Astrocyte (in vitro differentiated cells and primary cell): ENCODE results near the gene RIMBP2. TPM values are rescaled to one million over a fixed set of nuclear protein-coding genes. Genes with fewer than 3 reads are reported as not detected.

Source experiments
- DNase-seq: peaks from one replicate; pipeline ENCODE4 v3.0.0-alpha.2; 2010; ENCODE audit warnings: low read depth
- FAIRE-seq: peaks from 2 replicates; lab custom pipeline; 2011; peaks lifted over from hg19 to GRCh38; lab: Jason Lieb, UNC
- H2AFZ ChIP-seq: 2 replicates; pipeline ENCODE4 v1.6.0; 2012; ENCODE audit warnings: low read depth, low read length, inconsistent platforms
- H3K27ac ChIP-seq: 2 replicates; pipeline ENCODE4 v1.5.1; 2011; ENCODE audit warnings: low read depth, low read length, inconsistent platforms
- H3K27me3 ChIP-seq: 2 replicates; pipeline ENCODE4 v1.6.0; 2011; ENCODE audit warnings: low read length, inconsistent platforms; ENCODE audit not compliant: insufficient read depth
- H3K36me3 ChIP-seq: 2 replicates; pipeline ENCODE4 v1.5.1; 2011; ENCODE audit warnings: low read length, inconsistent platforms; ENCODE audit not compliant: insufficient read depth
- H3K4me1 ChIP-seq: 2 replicates; pipeline ENCODE4 v1.5.1; 2011; ENCODE audit warnings: low read length, inconsistent platforms; ENCODE audit not compliant: insufficient read depth
- H3K4me2 ChIP-seq: 2 replicates; pipeline ENCODE4 v1.6.0; 2012; ENCODE audit warnings: low read length, inconsistent platforms
- H3K4me3 ChIP-seq: 2 replicates; pipeline ENCODE4 v1.5.1; 2011; ENCODE audit warnings: low read depth, mild to moderate bottlenecking, low read length, inconsistent platforms; ENCODE audit not compliant: insufficient read depth
- H3K79me2 ChIP-seq: 2 replicates; pipeline ENCODE4 v1.6.0; 2012; ENCODE audit warnings: mild to moderate bottlenecking, low read length, inconsistent platforms; ENCODE audit not compliant: insufficient read depth
- H3K9ac ChIP-seq: 2 replicates; pipeline ENCODE4 v1.6.0; 2012; ENCODE audit warnings: mild to moderate bottlenecking, low read length, inconsistent platforms
- H3K9me3 ChIP-seq: 2 replicates; pipeline ENCODE4 v1.5.1; 2012; ENCODE audit warnings: low read depth, mild to moderate bottlenecking, low read length, inconsistent platforms; ENCODE audit not compliant: insufficient read depth
- H4K20me1 ChIP-seq: 2 replicates; pipeline ENCODE4 v1.6.0; 2012; ENCODE audit warnings: low read length, inconsistent platforms; ENCODE audit not compliant: insufficient read depth
- H3K27ac Mint-ChIP-seq: one replicate; pipeline ENCODE4 v1.8.0; 2021; ENCODE audit warnings: mild to moderate bottlenecking, mixed read lengths; ENCODE audit not compliant: unreplicated experiment
- H3K27me3 Mint-ChIP-seq: one replicate; pipeline ENCODE4 v1.8.0; 2021; ENCODE audit warnings: low read depth, mixed read lengths; ENCODE audit not compliant: unreplicated experiment
- H3K36me3 Mint-ChIP-seq: one replicate; pipeline ENCODE4 v1.8.0; 2021; ENCODE audit warnings: low read depth, mixed read lengths; ENCODE audit not compliant: unreplicated experiment
- H3K4me1 Mint-ChIP-seq: one replicate; pipeline ENCODE4 v1.8.0; 2021; ENCODE audit warnings: low read depth, mixed read lengths; ENCODE audit not compliant: unreplicated experiment
- H3K4me3 Mint-ChIP-seq: one replicate; pipeline ENCODE4 v1.8.0; 2021; ENCODE audit warnings: mild to moderate bottlenecking, moderate library complexity, mixed read lengths; ENCODE audit not compliant: unreplicated experiment
- H3K9me3 Mint-ChIP-seq: one replicate; pipeline ENCODE4 v1.8.0; 2021; ENCODE audit warnings: mild to moderate bottlenecking, mixed read lengths; ENCODE audit not compliant: unreplicated experiment
- EZH2 ChIP-seq: IDR thresholded peaks from 2 replicates; pipeline ENCODE4 v1.6.1; 2012; ENCODE audit warnings: mild to moderate bottlenecking, low read length, inconsistent platforms; ENCODE audit not compliant: insufficient read depth
- total RNA-seq: library from RNA; stranded (reverse); gene quantifications from 2 replicates; pipeline ENCODE4 v1.2.1, GENCODE V29; 2021
- TF ChIP-seq, protein P1 (sequence below): IDR thresholded peaks from 2 replicates; pipeline ENCODE4 v1.5.1; 2011; ENCODE audit warnings: low read depth, mild to moderate bottlenecking, inconsistent platforms, low read length, moderate library complexity; ENCODE audit not compliant: insufficient read depth

The RIMBP2 gene
- total RNA-seq, 1 donor from 2014 or later = 2.2 TPM

DNA sequence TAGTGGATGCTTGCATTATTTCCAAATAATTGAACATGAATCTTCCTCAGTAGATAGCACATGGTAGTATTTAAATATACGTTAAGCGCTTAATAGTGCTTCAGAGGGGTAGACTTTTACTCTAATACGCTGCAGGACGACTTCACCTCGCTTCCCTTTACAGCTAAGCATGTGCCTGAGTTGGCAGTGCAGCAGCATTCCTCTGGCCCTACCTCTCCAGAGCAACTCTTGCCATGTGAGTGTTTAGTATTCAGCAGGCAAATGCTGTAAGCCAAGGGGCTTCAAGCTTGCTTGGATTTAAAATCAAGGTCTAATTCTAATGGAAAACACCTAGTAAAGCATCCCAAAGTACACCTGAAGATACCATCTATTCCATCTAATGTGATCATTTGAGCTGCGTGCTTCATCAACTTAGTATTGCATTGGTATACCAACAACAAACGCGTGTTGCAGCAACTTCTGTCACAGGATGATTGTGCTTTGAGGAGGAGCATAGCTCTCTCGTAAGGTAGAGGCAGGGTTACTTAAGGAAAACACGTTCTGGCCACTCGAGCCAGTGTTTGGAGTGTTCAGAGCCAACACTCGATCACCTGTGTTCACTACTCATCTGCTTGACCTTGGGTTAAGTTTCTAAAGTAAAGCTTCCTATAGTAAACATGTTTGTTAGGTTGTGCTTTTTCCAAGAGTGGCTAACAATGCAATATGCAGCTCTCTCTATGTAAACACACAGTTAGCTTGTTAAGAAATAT is 317.8 kb downstream of the RIMBP2 start:
- H3K36me3 Mint-ChIP-seq = no peaks in the 10 kb centered on the region
- Histone ChIP-seq H3K27me3 (no peaks in the 10 kb centered on the region), H3K79me2 (no peaks in the 10 kb centered on the region), H3K36me3 (no peaks in the 10 kb centered on the region), H4K20me1 (no peaks in the 10 kb centered on the region), H2AFZ (no peak overlapping the region), H3K4me1 (no peaks in the 10 kb centered on the region), H3K27ac (no peak overlapping the region), H3K9me3 (peaks cover 2% of the 10 kb centered on the region), H3K4me3 (no peak overlapping the region), H3K4me2 (no peak overlapping the region), H3K9ac (no peak overlapping the region)
- DNase-seq (no peak), FAIRE-seq (no peak)
- H3K9me3 Mint-ChIP-seq = peaks cover 10% of the 10 kb centered on the region
- H3K4me3 Mint-ChIP-seq = no peak overlapping the region
- TF ChIP-seq, protein P1, sequence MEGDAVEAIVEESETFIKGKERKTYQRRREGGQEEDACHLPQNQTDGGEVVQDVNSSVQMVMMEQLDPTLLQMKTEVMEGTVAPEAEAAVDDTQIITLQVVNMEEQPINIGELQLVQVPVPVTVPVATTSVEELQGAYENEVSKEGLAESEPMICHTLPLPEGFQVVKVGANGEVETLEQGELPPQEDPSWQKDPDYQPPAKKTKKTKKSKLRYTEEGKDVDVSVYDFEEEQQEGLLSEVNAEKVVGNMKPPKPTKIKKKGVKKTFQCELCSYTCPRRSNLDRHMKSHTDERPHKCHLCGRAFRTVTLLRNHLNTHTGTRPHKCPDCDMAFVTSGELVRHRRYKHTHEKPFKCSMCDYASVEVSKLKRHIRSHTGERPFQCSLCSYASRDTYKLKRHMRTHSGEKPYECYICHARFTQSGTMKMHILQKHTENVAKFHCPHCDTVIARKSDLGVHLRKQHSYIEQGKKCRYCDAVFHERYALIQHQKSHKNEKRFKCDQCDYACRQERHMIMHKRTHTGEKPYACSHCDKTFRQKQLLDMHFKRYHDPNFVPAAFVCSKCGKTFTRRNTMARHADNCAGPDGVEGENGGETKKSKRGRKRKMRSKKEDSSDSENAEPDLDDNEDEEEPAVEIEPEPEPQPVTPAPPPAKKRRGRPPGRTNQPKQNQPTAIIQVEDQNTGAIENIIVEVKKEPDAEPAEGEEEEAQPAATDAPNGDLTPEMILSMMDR = no peak
- no peak for TF ChIP-seq EZH2
- peaks cover 1% of the 10 kb centered on the region for H3K27me3 Mint-ChIP-seq
- no peak overlapping the region for H3K27ac Mint-ChIP-seq
- H3K4me1 Mint-ChIP-seq = no peaks in the 10 kb centered on the region

GRCh38 chr12:130396667-130397066 is 319.4 kb downstream of the RIMBP2 start:
- Mint-ChIP-seq H3K9me3 (peaks cover 8% of the 10 kb centered on the region), H3K36me3 (no peaks in the 10 kb centered on the region), H3K27ac (no peak overlapping the region), H3K27me3 (peaks cover 1% of the 10 kb centered on the region), H3K4me1 (no peaks in the 10 kb centered on the region), H3K4me3 (no peak overlapping the region)
- peaks cover 5% of the 10 kb centered on the region for H3K9me3 ChIP-seq
- no peaks in the 10 kb centered on the region for H3K36me3 ChIP-seq
- H3K4me2 ChIP-seq = no peak overlapping the region
- H3K27me3 ChIP-seq = no peaks in the 10 kb centered on the region
- H3K4me1 ChIP-seq = no peaks in the 10 kb centered on the region
- H3K4me3 ChIP-seq = no peak overlapping the region
- H2AFZ ChIP-seq = no peak overlapping the region
- H3K79me2 ChIP-seq = no peaks in the 10 kb centered on the region
- H3K27ac ChIP-seq = no peak overlapping the region
- no peak for FAIRE-seq
- no peak for DNase-seq
- H4K20me1 ChIP-seq = no peaks in the 10 kb centered on the region
- TF ChIP-seq, protein P1 = no peak
- no peak for TF ChIP-seq EZH2
- no peak overlapping the region for H3K9ac ChIP-seq

GRCh38 chr12:130394906-130395305 is 321.2 kb downstream of the RIMBP2 start:
- Histone ChIP-seq H3K36me3 (no peaks in the 10 kb centered on the region), H3K4me2 (no peak overlapping the region), H3K9me3 (peaks cover 6% of the 10 kb centered on the region), H3K4me1 (no peaks in the 10 kb centered on the region), H3K9ac (no peak overlapping the region), H3K79me2 (no peaks in the 10 kb centered on the region), H4K20me1 (no peaks in the 10 kb centered on the region), H2AFZ (no peak overlapping the region), H3K27ac (no peak overlapping the region), H3K27me3 (no peaks in the 10 kb centered on the region), H3K4me3 (no peak overlapping the region)
- H3K4me3 Mint-ChIP-seq = no peak overlapping the region
- TF ChIP-seq, protein P1 = no peak
- no peak for TF ChIP-seq EZH2
- H3K36me3 Mint-ChIP-seq = no peaks in the 10 kb centered on the region
- DNase-seq (no peak), FAIRE-seq (no peak)
- H3K4me1 Mint-ChIP-seq = no peaks in the 10 kb centered on the region
- no peak overlapping the region for H3K27ac Mint-ChIP-seq
- H3K9me3 Mint-ChIP-seq = peaks cover 12% of the 10 kb centered on the region
- H3K27me3 Mint-ChIP-seq = peaks cover 1% of the 10 kb centered on the region
